GM12878 (cell line): Measurements from ENCODE around the gene IRF2. TPM values are rescaled to one million over a fixed set of nuclear protein-coding genes. Genes with fewer than 3 reads are reported as not detected.

Source experiments
- ATAC-seq: fragments of 200-7000 bp; cut with Tn5 transposase; 3 replicates; pipeline ENCODE4 v1.9.1; 2020; ENCODE audit warnings: mild to moderate bottlenecking, moderate library complexity
- BruUV-seq: library from RNA; stranded (reverse); fragments of 400-500 nt; replicated peaks from 2 replicates; lab custom pipeline; 2021; lab: Mats Ljungman, UMichigan
- CTCF ChIA-PET: fragments of 300-600 bp; sonication (Branson Sonifier 250); formaldehyde crosslinking; extraction: SDS; loops from one replicate; lab custom pipeline; 2021; ENCODE audit warnings: inconsistent platforms; lab: Yijun Ruan, JAX
- POLR2A ChIA-PET: fragments of 350-600 bp; formaldehyde crosslinking; extraction: SDS; loops from one replicate; lab custom pipeline; 2021; ENCODE audit warnings: inconsistent platforms; lab: Charles Lee
- RAD21 ChIA-PET: fragments of 300-600 bp; sonication (Branson Sonifier 250); formaldehyde crosslinking; loops from one replicate; lab custom pipeline; 2023; ENCODE audit warnings: antibody characterized with exemption; ENCODE audit not compliant: unreplicated experiment; lab: Charles Lee
- SMC1A ChIA-PET: fragments of 300-600 bp; sonication (Branson Sonifier 250); formaldehyde crosslinking; loops from one replicate; lab custom pipeline; 2023; ENCODE audit not compliant: unreplicated experiment, uncharacterized antibody; lab: Charles Lee
- DNase-seq: peaks from one replicate; pipeline ENCODE4 v3.0.0-alpha.2; 2011; ENCODE audit warnings: low read depth, low spot score
- FAIRE-seq: peaks from 3 replicates; lab custom pipeline; 2011; peaks lifted over from hg19 to GRCh38; lab: Jason Lieb, UNC
- H2AFZ ChIP-seq: 2 replicates; pipeline ENCODE4 v1.6.0; 2011; ENCODE audit warnings: low read depth, low read length, control low read depth; ENCODE audit not compliant: control insufficient read depth
- H3K27ac ChIP-seq: 2 replicates; pipeline ENCODE4 v1.5.1; 2011; ENCODE audit warnings: control low read depth; ENCODE audit not compliant: control insufficient read depth, insufficient read depth
- H3K27me3 ChIP-seq, 2 experiments: replicated peaks in 1 of 2; 2 replicates each; pipeline versions ENCODE4 v1.6.0 to v1.6.1; 2011; ENCODE audit warnings: low read length in 1 of 2; ENCODE audit not compliant: control insufficient read depth in 2 of 2, insufficient read depth in 2 of 2
- H3K36me3 ChIP-seq, 2 experiments: 2 replicates each; pipeline ENCODE4 v1.5.1; 2011; ENCODE audit warnings: low read length in 1 of 2; ENCODE audit not compliant: control insufficient read depth in 2 of 2, insufficient read depth in 2 of 2
- H3K4me1 ChIP-seq: 2 replicates; pipeline ENCODE4 v1.6.1; 2011; ENCODE audit warnings: mild to moderate bottlenecking, low read length, moderate library complexity, mixed read lengths; ENCODE audit not compliant: control insufficient read depth, insufficient read depth
- H3K4me2 ChIP-seq: 2 replicates; pipeline ENCODE4 v1.6.0; 2011; ENCODE audit warnings: control low read depth; ENCODE audit not compliant: control insufficient read depth, insufficient read depth
- H3K4me3 ChIP-seq: fragments of 200-600 bp; sonication (generic); 2 replicates; pipeline ENCODE4 v1.5.1; 2016
- H3K79me2 ChIP-seq: 2 replicates; pipeline ENCODE4 v1.6.0; 2011; ENCODE audit warnings: low read length; ENCODE audit not compliant: control insufficient read depth, insufficient read depth
- H3K9ac ChIP-seq: 2 replicates; pipeline ENCODE4 v1.8.0; 2011; ENCODE audit warnings: low read length, control low read depth, mixed read lengths; ENCODE audit not compliant: control insufficient read depth, insufficient read depth
- H3K9me3 ChIP-seq: replicated peaks from 3 replicates; pipeline ENCODE4 v1.5.1; 2011; ENCODE audit warnings: mild to moderate bottlenecking, low read length; ENCODE audit not compliant: control insufficient read depth, insufficient read depth
- H4K20me1 ChIP-seq: 2 replicates; pipeline ENCODE4 v1.6.0; 2011; ENCODE audit not compliant: control insufficient read depth, insufficient read depth
- BHLHE40 ChIP-seq, 2 experiments: fragments of 450-650 bp in 1 of 2; IDR thresholded peaks; 2 replicates each; pipeline ENCODE4 v1.6.1; 2011 to 2017; ENCODE audit warnings: low read depth in 2 of 2, borderline replicate concordance in 1 of 2, improper control_type of control experiment in 1 of 2, low read length in 1 of 2, mild to moderate bottlenecking in 1 of 2
- FOXK2 ChIP-seq: fragments of 450-650 bp; IDR thresholded peaks from 2 replicates; pipeline ENCODE4 v1.6.1; 2017; ENCODE audit warnings: mild to moderate bottlenecking, moderate library complexity
- HCFC1 ChIP-seq: fragments of 150-350 bp; IDR thresholded peaks from 2 replicates; pipeline ENCODE4 v1.6.1; 2014; ENCODE audit warnings: low read length
- SMARCA5 ChIP-seq: fragments of 450-650 bp; IDR thresholded peaks from 2 replicates; pipeline ENCODE4 v1.6.1; 2017; ENCODE audit warnings: mild to moderate bottlenecking
- ZSCAN29 ChIP-seq: fragments of 450-650 bp; IDR thresholded peaks from 2 replicates; pipeline ENCODE4 v1.6.1; 2017; ENCODE audit warnings: mild to moderate bottlenecking, moderate library complexity
- WGBS: methylation state at CpG from one replicate; pipeline ENCODE4 v1.1.6; 2016; ENCODE audit warnings: low lambda C conversion rate; ENCODE audit not compliant: insufficient replicate concordance, insufficient coverage; ENCODE audit errors: missing lambda C conversion rate; 5-methylcytosine and 5-hydroxymethylcytosine counted together
- in situ Hi-C: fragments of 300-500 bp; cut with MboI; formaldehyde crosslinking; loops from 9 replicates; pipeline ENCODE4 v1.14.3; 2018; ENCODE audit warnings: mixed read lengths
- intact Hi-C: fragments of 100-400 bp; cut with micrococcal nuclease; formaldehyde crosslinking; loops from one replicate; pipeline ENCODE4 v1.14.2; 2022; ENCODE audit not compliant: unreplicated experiment
- polyA plus RNA-seq, 11 experiments: library from polyadenylated mRNA; depleted of rRNA in 4 of 11; unstranded in 6 of 11; stranded (reverse) in 5 of 11; fragments of >200 nt; fragmentation: Nextera tagmentation in 4 of 11; fragmentation: Illumina TruSeq in 1 of 11; extraction: Ambion mirVana in 4 of 11; extraction: Trizol in 1 of 11; gene quantifications; 1 replicate in 1 of 11; 2 replicates in 10 of 11; pipeline versions ENCODE4 v1.2.1 to v1.2.3, GENCODE V29; 2011 to 2016; ENCODE audit warnings: inconsistent platforms in 2 of 11, missing spikeins in 2 of 11, low read depth in 1 of 11
- total RNA-seq, 4 experiments: library from RNA; depleted of rRNA in 3 of 4; stranded (reverse); fragments of >200 nt in 3 of 4; fragmentation: Illumina TruSeq in 1 of 4; extraction: Trizol in 1 of 4; gene quantifications; 2 replicates each; pipeline versions ENCODE4 v1.2.1 to v1.2.3, GENCODE V29; 2013 to 2021
- TF ChIP-seq, protein P1 (sequence below): IDR thresholded peaks from 2 replicates; pipeline ENCODE4 v1.6.1; 2011; ENCODE audit warnings: mild to moderate bottlenecking, low read depth, low read length, moderate library complexity; ENCODE audit not compliant: insufficient replicate concordance
- TF ChIP-seq, protein P2 (sequence below): IDR thresholded peaks from 2 replicates; pipeline ENCODE4 v1.6.1; 2011; ENCODE audit warnings: borderline replicate concordance, low read depth, mild to moderate bottlenecking, moderate library complexity, low read length; ENCODE audit not compliant: insufficient read depth, poor library complexity, severe bottlenecking
- TF ChIP-seq, protein P3 (sequence below): fragments of 450-650 bp; IDR thresholded peaks from 2 replicates; pipeline ENCODE4 v1.6.1; 2017; ENCODE audit warnings: mild to moderate bottlenecking, moderate library complexity

The IRF2 gene
- total and polyA plus RNA-seq, 10 of the 15 experiments (the other 5 are each of a cell fraction or from before 2014, with no cell fraction given), result 45.1 to 99.3 (median 58.9) TPM

GRCh38 chr4:184373886-184374405 lies 100.4 kb downstream of the IRF2 start (continued):
- TF ChIP-seq HCFC1 (no peak), FOXK2 (no peak)

DNA sequence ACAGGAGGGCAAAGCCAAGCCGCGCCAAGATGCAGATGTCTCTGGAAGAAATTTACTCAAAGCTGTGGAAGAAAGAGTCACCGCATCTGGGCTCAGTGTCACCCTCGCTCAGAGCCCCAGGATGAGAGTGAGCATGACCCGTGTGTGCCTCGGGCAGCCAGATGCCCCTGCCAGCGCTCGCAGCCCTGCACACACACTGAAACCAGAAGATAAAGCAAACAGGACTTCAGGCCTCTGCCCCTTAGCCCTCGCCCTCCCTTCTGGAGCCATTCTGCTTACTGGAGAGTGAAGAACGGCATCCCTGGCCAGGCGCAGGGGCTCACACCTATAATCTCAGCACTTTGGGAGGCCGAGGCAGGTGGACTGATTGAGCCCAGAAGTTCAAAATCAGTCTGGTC lies 103.0 kb downstream of the IRF2 start:
- Histone ChIP-seq H3K27me3 (no peaks in the 10 kb centered on the region), H3K4me3 (no peak overlapping the region), H4K20me1 (no peaks in the 10 kb centered on the region), H3K9me3 (peaks cover 6% of the 10 kb centered on the region; the same call in 2 of the 3 replicates), H3K36me3 (no peaks in the 10 kb centered on the region), H3K4me1 (no peaks in the 10 kb centered on the region), H3K4me2 (no peak overlapping the region), H3K27ac (no peak overlapping the region), H3K79me2 (no peaks in the 10 kb centered on the region), H3K9ac (no peak overlapping the region), H2AFZ (no peak overlapping the region)
- ChIA-PET POLR2A (interaction anchor here (0.8 to 0.9 kb wide), 2 partner anchors 10 kb away, joined by 3 to 4 read pairs; no protein-coding TSS in a partner anchor), SMC1A (interaction anchor here (0.6 to 3.8 kb wide), 7 partner anchors 7 to 98 kb away, joined by 3 to 16 read pairs (median 3); no protein-coding TSS in a partner anchor), CTCF (interaction anchor here (0.8 to 2.1 kb wide), 4 partner anchors 10 to 20 kb away, joined by 3 to 6 read pairs (median 4); no protein-coding TSS in a partner anchor), RAD21 (interaction anchor here (1.5 kb wide), 1 partner anchor 18 kb away, joined by 7 read pairs; no protein-coding TSS in a partner anchor)
- 91% methylated on average over 12 of the region's 12 CpGs for WGBS
- ATAC-seq (no peak), DNase-seq (no peak), FAIRE-seq (no peak)
- no TSS peak for BruUV-seq
- TF ChIP-seq ZSCAN29 (no peak), BHLHE40 (IDR thresholded peaks at IDR 0.05; ENCODE audit: borderline replicate concordance in 1 of 2, low read depth in 2 of 2, low read length in 1 of 2) (no peak), SMARCA5 (no peak)
- TF ChIP-seq, protein P1, sequence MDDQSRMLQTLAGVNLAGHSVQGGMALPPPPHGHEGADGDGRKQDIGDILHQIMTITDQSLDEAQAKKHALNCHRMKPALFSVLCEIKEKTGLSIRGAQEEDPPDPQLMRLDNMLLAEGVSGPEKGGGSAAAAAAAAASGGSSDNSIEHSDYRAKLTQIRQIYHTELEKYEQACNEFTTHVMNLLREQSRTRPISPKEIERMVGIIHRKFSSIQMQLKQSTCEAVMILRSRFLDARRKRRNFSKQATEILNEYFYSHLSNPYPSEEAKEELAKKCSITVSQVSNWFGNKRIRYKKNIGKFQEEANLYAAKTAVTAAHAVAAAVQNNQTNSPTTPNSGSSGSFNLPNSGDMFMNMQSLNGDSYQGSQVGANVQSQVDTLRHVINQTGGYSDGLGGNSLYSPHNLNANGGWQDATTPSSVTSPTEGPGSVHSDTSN, result peak; percentile 2
- TF ChIP-seq, protein P2, sequence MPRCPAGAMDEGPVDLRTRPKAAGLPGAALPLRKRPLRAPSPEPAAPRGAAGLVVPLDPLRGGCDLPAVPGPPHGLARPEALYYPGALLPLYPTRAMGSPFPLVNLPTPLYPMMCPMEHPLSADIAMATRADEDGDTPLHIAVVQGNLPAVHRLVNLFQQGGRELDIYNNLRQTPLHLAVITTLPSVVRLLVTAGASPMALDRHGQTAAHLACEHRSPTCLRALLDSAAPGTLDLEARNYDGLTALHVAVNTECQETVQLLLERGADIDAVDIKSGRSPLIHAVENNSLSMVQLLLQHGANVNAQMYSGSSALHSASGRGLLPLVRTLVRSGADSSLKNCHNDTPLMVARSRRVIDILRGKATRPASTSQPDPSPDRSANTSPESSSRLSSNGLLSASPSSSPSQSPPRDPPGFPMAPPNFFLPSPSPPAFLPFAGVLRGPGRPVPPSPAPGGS, result peak; percentile 90
- TF ChIP-seq, protein P3, sequence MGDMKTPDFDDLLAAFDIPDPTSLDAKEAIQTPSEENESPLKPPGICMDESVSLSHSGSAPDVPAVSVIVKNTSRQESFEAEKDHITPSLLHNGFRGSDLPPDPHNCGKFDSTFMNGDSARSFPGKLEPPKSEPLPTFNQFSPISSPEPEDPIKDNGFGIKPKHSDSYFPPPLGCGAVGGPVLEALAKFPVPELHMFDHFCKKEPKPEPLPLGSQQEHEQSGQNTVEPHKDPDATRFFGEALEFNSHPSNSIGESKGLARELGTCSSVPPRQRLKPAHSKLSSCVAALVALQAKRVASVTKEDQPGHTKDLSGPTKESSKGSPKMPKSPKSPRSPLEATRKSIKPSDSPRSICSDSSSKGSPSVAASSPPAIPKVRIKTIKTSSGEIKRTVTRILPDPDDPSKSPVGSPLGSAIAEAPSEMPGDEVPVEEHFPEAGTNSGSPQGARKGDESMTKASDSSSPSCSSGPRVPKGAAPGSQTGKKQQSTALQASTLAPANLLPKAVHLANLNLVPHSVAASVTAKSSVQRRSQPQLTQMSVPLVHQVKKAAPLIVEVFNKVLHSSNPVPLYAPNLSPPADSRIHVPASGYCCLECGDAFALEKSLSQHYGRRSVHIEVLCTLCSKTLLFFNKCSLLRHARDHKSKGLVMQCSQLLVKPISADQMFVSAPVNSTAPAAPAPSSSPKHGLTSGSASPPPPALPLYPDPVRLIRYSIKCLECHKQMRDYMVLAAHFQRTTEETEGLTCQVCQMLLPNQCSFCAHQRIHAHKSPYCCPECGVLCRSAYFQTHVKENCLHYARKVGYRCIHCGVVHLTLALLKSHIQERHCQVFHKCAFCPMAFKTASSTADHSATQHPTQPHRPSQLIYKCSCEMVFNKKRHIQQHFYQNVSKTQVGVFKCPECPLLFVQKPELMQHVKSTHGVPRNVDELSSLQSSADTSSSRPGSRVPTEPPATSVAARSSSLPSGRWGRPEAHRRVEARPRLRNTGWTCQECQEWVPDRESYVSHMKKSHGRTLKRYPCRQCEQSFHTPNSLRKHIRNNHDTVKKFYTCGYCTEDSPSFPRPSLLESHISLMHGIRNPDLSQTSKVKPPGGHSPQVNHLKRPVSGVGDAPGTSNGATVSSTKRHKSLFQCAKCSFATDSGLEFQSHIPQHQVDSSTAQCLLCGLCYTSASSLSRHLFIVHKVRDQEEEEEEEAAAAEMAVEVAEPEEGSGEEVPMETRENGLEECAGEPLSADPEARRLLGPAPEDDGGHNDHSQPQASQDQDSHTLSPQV, result no peak
- in situ Hi-C loops, result no loop called here
- intact Hi-C loops, result no loop called here
